ENCODE measurements around the gene CTR9.
A peak's percentile ranks its signal among the peaks of the same experiment; 100 is the strongest.

Gene CTR9

GRCh38 chr11:10743354-10744000 is 7.6 kb upstream of the CTR9 start:
- DNase-seq = no peak

- DNase-seq = no peak
Observed at GRCh38 chr11:10744206-10744605, 6.8 kb upstream of the CTR9 start.

GRCh38 chr11:10746871-10747270 is 4.2 kb upstream of the CTR9 start:
- DNase-seq = no peak

- no peak for DNase-seq
Observed at GRCh38 chr11:10747733-10748132, 3.3 kb upstream of the CTR9 start.

- no peak for DNase-seq
Observed at GRCh38 chr11:10749476-10749875, 1.6 kb upstream of the CTR9 start.

- peak in 1 of 2 experiments; percentile 72 for DNase-seq
Observed at GRCh38 chr11:10751581-10751940, 515 bp downstream of the CTR9 start.

- no peak for DNase-seq
Observed at GRCh38 chr11:10752061-10752460, 1.0 kb downstream of the CTR9 start.

GRCh38 chr11:10752486-10752885 is 1.4 kb downstream of the CTR9 start:
- no peak for DNase-seq

- DNase-seq = no peak
Observed at GRCh38 chr11:10758957-10759356, 7.9 kb downstream of the CTR9 start.

GRCh38 chr11:10761085-10761698 is 10.1 kb downstream of the CTR9 start:
- no peak for DNase-seq

- DNase-seq = no peak
Observed at GRCh38 chr11:10762185-10762584, 11.1 kb downstream of the CTR9 start.

GRCh38 chr11:10762913-10763421 is 11.9 kb downstream of the CTR9 start:
- DNase-seq = no peak

GRCh38 chr11:10763766-10764165 is 12.7 kb downstream of the CTR9 start:
- no peak for DNase-seq

- no peak for DNase-seq
Observed at GRCh38 chr11:10764412-10764811, 13.4 kb downstream of the CTR9 start.

GRCh38 chr11:10770626-10771254 is 19.7 kb downstream of the CTR9 start:
- DNase-seq = peak in 1 of 2 experiments; percentile 4

GRCh38 chr11:10771457-10771856 is 20.4 kb downstream of the CTR9 start:
- DNase-seq = no peak

GRCh38 chr11:10774811-10775210 is 23.8 kb downstream of the CTR9 start:
- no peak for DNase-seq

- DNase-seq = no peak
Observed at GRCh38 chr11:10777393-10777793, 26.3 kb downstream of the CTR9 start.

GRCh38 chr11:10777806-10778205 is 26.8 kb downstream of the CTR9 start:
- DNase-seq = no peak

GRCh38 chr11:10778217-10778970 is 27.3 kb downstream of the CTR9 start:
- DNase-seq = no peak

GRCh38 chr11:10779086-10779485 is 28.0 kb downstream of the CTR9 start:
- DNase-seq = no peak

GRCh38 chr11:10780040-10780439 is 29.0 kb downstream of the CTR9 start:
- DNase-seq = no peak
